ENCODE measurements around the gene RCVRN.
"Not testable (repeated sequence)": the region's sequence is repeated elsewhere in the genome, so short reads cannot be mapped to it uniquely, and the experiment has no call there.

Gene RCVRN

DNA sequence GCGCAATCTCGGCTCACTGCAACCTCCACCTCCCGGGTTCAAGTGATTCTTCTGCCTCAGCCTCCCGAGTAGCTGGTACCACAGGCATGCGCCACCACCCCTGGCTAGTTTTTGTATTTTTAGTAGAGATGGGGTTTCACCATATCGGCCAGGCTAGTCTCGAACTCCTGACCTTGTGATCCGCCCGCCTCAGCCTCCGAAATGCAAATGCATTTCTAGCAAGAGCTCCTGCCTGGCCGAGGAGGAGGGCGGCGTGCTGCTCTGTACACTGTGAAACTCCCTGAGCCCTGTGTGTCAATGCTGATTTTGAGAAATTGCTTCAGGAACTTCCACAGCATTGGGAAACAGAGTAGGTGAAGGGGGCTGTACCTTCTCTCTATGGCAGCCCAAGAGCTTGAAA is 16.1 kb upstream of the RCVRN start:
- not testable (repeated sequence) for DNase-seq

DNA sequence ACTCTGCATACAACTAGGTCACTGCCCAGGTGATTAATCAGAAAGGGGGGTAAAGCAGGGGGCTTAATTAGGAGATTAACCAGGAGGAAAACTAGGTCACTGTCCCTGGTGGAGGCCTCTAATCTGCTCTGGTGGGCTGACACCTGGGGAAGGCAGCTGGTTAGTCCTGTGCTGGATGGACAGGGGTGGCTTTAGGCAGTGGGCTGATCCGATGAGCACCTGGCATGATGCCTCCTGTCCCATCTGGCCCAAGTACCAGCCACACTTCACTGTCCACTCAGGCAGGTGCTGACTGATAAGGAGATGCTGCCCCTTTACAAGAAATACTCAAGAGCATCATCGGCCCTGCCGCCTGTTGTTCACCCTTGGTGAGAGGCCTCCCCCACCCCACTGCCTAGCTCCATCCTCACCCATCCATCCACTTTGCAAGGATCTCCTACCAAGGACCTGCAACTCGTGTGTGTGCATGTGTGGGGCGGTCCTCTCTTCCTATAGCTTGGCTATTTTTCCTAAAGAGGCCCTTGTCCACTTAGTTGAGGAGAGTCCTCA is 13.8 kb upstream of the RCVRN start:
- no peak for DNase-seq

DNA sequence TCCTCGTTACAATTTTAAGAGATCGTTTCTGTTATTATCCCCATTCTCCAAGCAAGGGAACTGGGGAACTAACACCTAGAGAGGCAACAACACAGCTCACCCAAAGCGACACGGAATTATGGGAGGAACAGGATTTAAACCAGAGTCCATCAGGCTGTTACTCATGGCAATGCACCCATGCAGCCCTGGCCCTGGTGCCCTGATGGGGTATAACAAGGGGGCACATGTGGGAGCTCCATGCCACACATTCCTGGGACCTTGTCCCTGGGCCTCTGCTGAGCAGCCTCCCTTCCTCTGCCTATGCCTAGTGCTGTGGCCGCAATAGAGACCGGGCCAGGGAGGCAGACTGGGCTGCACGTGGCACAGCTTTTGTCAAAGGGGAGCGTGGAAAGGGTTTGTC is 13.3 kb upstream of the RCVRN start:
- no peak for DNase-seq

DNA sequence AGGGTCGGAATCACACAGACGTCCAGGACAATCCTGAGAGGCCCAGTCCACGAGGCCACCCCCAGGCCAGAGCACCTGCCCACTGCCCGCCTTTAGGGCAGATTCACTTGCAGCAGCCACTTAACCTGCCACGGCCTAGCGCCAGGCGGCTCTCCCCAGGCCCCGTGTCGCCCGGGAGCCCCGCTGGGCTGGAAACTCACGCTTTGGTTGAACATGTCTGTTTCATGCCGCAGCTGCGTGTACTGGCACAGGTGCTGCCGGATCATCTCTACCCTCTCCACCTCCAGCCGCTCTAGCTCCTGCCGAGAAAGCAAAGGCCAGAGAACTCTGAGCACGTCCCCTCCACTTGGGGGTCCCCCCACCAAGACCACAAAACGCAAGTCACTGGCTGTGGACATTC is 12.7 kb upstream of the RCVRN start:
- DNase-seq: no peak

DNA sequence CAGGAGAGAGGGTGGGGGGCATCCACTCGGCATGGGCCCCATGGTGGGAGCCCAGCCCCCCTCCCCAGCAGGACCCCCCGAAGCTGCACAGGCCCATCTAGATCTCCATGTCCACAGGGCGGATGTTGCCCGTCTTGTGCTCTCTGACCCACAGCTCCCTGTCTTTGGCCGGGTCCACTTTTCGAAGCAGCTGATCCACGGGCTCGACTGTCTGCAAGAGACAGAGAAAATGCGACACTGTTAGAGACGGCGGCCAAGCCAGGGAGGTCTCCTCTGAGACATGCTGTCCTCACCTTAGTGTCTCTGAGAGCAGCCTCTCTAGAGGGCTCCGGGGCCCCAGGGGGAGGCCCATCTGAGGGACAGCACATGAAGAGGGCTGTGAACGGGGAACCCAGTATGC is 12.1 kb upstream of the RCVRN start:
- DNase-seq: no peak

DNA sequence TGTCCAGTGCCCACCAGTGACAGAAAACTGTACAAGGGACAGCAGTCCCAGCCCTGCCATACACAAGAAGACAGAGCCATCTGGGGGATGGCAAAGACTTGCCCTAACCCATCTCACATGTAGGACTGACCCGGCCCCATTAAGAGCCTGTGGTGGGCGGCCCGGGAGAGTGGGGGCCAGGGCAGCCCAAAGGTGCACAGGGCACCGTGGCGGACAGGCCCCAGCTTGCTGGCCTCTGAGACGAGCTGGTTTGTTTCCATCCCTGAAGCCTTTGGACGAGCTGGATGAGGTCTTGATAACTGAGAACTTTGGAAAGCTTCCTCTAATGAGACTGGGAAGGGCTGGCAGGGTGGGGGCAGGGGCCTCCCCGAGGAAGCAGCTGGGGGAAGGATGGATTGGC is 11.0 kb upstream of the RCVRN start:
- no peak for DNase-seq

DNA sequence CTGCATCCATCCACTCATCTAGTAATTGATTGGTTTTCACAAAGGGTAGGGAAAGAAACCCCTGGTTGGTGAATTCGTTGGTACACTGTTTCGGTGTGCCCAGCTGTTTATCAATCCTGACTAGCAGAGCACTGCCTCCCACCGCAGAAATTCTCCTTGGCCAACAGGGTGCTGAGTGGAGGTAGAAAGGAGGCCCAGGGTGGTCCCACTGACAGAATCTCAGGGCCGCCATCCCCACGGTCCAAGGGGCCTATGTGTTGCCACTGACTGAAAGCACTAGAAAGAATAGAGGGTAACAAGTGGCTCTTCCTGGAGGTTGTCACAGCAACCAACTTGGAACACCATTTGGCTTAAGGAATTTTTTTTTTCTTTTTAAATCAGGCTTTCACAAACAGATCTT is 8.4 kb upstream of the RCVRN start:
- DNase-seq: no peak

DNA sequence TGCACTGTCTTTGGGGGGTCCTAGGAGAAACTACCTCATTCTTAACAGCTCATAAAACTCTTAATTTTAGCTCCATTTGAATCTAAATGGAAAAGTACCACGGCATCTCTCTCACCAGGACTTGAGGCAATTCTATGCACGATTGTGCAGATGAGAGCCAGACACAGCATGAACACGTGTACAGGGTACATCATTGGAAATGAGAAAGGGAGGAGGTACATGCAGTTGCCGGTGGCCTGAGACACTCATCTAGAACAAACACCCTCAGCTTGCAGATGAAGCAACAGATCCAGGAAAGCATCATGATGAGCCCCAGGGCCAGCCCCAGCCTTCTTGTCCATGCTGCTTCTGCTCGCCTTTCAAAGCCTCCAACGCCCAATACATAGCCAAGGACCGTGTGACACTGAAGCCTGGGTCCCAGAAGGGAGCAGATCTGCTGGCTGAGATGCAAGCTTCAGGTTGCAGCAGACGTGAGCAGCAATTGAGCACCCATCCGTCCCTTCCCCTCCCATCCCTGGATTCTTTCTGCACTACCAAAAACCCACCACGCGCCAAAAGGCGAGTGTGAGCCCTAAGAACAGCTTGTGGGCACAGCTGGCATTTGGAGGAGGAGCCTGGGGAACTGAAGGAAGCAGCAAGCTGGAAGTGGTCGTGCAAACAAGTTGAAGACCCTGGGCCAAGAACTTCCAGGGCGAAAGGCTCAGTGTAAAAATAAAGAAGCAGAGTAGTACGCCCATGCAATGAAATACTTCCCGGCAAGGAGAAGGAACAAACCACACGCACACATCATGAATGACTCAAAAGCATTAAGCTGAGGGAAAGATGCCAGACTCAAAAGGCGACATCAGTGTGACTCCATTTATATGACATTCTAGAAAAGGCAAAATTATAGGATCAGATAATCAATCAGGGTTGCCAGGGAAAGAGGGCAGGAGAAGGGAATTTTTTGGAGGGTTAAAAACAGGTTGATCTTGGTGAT is 7.3 kb upstream of the RCVRN start:
- DNase-seq: no peak

DNA sequence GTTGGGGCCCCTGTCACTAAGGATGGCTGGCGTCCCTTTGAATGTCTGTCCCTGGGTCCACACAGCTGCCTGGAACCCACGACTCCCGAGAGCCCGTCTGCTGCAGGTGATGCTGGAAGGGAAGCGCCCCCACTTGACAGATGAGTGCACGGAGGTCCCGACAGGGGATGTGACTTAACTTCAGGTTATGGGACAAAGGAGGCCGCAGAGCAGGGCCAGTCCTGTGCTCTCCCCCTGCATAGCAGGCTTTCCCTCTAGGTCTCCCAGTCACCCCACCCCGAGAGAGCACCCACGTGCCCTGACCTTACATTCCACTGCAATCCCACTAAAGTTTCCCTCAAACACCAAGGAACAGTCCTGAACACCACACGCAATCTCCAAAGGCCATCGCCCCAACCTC is 6.0 kb upstream of the RCVRN start:
- DNase-seq: no peak

DNA sequence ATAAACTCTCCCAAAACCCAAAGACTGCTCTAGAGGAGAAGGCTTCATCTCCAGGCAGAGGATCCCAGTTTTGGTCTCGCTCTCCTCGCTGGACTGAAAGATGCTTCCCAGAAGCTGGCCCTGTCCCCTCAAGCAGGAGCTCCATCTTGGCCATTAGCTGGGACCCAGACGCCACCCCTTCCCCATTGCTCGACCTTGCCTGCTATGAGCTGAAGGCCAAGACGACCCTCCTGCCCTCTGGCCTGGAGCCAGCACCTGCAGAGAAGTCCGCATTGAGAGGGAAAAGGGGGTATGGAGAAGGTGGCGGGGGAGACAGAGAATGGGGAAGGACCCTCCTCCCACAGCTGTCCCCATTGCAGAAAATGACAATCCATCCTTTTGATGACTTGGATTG is 3.6 kb upstream of the RCVRN start:
- DNase-seq: no peak

DNA sequence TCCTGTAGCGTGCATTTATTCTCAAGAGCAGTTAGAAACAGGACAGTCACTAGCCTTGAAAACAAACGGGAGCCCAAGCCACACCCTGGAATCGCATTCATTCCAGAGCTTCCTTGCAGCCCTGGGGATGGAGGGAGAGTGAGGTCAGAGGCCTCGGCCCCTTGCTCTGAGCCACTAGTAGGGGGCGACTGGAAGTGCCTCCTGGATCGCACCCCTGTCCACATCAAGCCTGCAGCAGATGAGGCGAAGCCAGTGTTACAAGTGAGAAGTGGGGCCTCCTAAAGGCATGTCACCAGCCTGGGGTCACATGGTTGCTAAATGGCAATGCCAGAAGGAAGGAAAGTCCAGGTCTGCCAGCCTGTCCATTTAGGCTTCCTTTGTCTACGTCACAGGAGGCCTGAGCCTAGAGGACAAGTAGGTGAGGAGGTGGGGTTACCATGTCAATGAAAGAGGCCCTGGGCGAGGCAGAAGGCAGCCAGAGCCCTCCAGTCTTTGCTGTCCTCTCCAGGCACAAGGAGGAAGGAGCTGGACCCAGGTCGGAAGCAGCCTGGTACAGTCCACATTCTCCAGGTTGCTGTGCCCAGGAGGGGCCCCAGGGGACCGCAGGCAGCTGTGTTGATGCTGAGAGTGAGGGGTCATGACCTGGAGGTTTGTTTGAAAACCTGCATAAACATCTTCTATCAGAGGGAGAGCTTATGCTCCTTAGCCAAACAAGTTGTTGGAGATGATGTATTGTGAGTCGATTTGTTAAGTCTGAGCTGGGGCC is 3.0 kb upstream of the RCVRN start:
- DNase-seq: no peak

DNA sequence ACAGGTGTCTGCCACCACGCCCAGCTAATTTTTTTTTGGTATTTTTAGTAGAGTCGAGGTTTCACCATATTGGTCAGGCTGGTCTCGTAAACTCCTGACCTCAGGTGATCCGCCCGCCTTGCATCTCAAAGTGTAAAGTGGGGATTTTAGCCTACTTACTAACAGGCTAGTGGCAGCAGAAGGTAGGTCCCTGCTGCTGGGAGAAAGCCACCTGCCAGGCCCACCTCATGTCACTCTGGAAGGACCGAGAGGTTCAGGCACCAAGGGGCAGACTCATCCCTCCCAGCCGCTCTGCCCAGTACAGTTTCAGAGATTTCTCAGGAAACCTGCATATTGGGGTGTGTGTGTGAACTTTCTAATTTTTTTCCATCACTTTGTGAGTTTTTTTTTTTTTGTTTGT is 2.1 kb upstream of the RCVRN start:
- no peak for DNase-seq

DNA sequence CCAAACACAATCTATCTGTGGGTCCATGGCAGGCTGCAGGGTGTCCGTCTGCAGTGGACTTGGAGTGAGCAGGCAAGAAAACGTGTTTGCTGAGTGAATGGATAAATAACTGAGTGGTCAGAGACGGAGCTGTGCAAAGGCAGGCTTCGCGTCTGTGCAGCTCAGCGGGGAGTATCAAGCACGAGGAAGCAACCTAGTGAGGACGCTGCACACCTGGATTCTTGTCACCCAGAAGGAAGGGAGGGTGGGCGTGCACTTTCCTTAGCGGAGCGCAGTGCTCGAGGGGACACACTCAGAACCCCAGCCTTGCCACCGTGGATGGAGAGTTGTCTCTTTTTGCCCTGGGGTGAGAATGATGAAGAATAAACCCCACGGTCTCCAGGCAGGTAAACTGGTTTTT is 1.5 kb upstream of the RCVRN start:
- no peak for DNase-seq

DNA sequence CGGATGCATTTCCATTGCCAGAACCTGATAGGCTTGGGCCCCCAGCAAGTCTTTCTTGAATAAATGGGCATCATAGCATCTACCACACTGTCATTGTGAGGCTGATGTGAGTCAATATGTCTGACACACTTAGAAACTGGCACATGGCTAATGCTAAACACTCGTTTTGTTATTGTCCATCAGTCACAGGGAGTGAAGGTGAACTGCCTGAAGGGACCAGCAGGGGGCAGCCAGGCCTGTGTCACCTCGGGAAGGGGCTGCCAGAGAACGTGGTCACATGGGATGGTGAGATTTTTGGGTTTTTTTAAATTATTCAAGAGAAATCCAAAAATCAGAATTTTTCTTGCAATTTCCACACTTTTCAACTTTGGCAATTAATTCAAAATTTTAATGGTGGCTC is 831 bp upstream of the RCVRN start:
- no peak for DNase-seq

DNA sequence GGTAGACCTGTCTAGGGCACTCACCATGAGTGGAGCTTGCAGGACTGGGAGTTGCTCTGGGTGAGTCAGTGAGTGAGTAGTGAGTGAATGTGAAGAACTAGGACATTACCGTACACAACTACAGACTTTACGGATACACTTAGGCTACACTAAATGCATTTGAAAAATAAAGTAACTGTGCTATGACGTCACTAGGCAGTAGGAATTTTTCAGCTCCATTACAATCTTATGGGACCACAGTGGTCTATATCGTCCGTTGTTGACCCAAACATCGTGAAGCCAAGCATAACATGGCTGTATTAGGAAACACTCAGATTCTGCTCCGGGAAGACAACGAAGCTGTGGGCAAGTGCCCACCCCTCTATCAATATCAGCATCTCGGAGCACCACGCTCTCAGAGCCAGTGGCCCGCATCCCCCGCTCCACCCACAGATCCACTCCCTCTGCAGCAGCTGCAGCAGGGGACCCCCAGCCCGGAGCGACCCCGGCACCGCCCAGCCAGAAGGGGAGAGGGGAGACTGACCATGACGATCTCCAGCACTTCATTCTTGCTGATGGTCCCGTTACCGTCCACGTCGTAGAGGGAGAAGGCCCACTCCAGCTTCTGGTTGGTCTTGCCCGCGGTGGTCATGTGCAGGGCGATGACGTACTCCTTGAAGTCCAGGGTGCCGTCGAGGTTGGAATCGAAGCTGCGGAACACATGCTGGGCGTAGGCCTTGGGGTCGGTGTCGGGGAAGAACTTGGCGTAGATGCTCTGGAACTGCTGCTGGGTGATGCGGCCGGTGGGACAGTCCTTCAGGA is 594 bp downstream of the RCVRN start:
- DNase-seq: no peak

DNA sequence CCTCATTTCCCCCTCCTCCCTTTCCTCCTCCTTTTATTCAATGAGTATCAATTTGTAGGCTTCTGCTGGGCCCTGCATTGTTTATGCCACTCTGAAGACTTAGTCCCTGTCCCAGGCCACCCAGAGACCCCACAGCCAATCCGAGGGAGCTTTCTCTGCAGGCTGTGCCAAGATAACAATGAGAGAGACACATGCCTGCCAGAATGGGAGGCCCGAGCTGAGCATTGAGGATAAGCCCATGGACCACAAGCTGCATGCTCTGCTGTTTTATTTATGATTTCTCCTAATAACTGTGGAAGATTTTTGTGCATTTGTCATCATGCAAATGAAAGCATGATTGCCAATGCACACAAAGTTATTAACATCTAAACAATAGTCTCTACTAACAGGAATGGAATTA is 3.0 kb downstream of the RCVRN start:
- DNase-seq: no peak

DNA sequence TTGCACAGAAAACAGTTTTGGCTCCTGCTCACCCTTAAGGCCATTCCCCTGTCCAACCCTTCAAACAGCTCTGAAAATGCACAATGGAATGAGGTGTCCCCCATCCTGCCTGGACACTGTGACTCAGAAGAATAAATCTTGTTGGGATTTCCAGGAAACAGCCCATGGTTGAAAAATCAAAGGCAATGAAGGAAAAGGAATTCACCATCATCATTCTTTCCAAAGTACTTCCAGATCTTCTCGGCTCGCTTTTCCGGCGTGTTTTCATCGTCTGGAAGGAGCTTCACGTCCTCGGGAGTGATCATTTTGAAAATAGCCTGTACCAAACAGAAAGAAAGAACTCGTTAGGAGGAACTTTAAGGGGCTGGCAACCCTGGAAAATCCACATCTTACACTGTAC is 4.3 kb downstream of the RCVRN start:
- no peak for DNase-seq

DNA sequence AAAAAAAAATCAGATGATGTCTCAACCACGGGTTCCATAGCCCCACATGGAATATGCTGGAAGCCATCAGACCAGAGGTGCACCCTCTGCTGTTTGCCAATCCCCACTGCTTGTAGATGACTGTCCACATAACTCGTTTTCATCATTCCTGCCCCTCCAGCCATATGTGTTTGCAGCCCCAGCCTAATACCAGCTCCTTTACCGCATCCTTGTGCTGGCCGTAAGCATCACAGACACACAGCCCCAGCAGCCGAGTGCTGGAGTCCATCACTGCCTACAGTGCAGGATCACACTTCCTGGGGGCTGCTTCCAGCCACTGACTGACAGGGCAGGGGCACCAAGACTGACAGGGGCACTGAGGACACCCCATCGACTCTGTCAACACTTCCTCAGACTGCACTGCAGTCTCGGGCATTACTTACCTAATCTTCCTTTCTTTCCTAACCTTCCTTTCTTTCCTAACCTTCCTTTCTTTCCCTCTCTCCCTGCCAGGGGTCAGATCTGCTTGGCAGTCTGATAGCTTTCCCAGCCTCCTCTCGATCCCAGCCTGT is 5.0 kb downstream of the RCVRN start:
- no peak for DNase-seq

DNA sequence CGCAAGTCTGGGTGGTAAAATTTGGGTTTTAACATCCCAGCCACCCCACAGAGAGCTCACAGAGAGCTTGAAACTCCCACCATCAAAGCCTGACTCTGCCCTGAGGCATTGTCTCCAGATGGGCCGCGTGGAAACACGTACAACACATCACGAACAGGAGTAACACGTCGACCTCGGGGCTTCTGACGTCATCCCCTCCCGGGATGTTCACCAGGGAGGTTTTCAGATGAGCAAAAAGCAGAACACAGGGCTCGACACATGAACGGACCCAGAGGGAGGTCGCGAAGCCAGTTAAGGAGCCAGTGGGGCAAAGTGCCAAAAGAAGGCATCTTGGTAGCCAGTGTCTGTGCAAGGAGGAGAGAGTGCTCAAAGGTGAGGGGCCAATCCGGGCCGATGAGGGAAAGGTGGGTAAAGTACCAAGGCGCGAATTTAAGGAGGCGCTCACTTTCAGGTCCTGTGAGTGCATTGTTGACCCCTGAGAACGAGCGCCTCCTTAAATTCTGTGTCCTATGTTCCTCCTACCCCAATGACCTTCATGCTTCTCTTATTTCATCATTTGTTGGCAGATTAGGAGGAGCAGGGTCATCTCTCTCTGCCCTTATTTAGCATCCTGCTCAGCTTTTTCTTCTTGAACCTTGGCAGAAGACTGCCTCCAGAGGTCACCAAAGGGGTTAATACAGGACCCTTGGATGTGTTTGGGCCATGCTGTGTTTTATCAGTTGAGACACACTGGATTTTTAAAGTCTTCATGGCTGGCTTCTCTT is 5.6 kb downstream of the RCVRN start:
- DNase-seq: no peak

DNA sequence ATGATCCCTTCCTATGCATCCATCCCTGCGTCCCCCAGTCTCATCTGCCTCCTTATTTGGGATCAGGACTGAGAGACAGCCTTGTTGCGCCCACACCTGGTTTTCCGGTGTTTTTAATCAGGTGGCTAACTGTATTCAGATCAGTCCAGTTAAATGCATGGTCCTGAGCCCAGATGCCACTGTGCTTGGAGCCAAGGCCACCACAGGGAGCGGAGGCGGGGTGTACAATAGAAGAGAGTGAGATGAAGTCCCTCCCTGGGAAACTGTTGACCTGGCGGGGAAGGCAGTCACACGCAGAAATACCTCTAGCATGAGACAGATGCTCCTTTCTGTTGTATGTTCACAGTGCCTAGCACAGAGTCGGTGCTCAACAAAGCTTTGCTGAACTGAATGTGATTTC is 6.3 kb downstream of the RCVRN start:
- no peak for DNase-seq

DNA sequence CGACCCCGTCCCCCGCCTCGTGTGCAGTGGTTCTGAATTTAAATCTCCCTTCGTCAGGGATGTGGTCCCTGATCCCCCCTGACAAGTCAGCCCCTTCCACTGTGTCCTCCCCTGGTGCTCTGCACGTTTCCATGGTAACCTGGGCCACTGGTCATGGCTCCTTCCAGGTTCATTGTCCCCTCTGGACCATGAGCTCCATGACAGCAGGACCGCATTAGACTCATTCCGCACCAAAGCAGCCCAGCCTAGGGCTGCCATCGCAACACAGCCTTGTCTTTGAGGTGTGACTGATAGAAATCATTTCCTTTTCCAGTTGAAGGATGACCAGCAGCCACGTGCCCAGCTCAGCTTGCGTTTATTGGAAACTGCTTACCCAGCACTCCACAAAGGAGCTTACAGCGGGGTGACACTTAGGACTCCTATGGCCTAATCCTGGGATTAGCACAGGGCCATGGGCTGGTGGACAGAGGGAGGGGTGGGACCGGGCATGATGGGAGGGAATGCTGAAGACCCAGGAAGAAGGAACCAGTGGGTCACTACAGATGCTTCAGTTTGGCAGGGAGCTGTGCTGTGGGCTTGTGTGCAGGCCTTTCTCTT is 7.6 kb downstream of the RCVRN start:
- DNase-seq: no peak

DNA sequence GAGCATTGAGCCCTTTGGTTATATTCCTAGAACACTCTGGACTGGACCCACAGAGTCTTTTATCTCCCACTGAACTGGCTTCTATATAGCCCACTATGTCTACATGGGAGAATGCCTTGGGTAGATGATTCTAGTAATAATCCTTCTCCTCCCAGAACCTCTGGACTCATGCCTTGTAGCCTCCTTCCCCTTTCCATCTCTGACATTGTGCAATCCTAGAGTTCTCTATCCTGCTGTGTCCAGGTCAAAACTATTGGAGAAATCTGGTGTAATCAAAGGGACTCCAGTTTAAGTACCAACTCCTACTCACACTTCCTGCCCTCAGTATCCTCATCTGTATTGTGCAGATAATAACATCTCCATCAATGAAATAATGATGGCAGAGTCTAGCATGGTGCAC is 9.1 kb downstream of the RCVRN start:
- no peak for DNase-seq

All from DMS79 treated with DMSO at 0.1 percent for 48 hours (cell line).